ENCODE data around the gene LDB3.
A peak's percentile ranks its signal among the peaks of the same experiment; 100 is the strongest.

Gene LDB3

DNA sequence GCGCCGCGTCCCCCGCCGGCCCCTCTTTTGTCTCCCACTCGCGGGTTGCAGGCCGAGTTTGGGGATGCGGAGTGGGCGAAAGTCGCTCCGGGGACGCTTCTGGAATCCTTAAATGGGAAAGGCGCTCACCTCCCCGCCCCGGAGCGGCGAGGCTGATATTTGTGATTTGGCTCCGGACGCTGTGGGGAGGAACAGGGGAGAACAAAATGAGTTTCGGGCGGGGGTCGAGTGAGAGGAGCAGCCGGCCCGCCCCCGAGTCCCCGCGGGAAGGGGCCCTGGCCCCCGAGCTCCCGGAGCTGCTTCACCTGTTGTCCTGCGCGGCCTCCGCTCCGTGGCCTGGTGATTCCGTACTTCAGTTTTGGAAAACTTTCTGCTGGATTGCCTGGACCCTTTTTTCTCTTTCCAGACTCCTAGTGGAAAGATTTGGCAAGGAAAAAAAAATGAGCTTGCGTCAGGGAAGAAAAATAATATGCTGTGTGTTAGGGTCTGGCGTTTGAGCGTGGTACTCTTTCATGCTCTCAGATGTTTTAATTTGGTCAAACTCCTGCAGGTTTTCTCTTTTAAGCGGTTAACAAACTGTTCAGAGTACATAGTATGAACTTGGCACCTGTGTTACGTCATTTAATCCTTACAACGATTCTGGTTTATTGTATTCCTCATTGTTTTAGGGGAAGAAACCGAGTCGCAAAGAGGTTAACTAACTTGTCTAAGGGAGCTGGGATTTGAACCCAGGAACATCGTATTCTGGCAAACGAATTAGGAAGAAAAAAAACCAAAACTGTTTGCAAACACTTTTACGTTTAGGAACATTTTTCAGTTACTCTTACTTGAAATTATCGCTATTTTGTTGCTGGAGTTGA, 89.0 kb downstream of the LDB3 start:
- TF ChIP-seq, protein P1, sequence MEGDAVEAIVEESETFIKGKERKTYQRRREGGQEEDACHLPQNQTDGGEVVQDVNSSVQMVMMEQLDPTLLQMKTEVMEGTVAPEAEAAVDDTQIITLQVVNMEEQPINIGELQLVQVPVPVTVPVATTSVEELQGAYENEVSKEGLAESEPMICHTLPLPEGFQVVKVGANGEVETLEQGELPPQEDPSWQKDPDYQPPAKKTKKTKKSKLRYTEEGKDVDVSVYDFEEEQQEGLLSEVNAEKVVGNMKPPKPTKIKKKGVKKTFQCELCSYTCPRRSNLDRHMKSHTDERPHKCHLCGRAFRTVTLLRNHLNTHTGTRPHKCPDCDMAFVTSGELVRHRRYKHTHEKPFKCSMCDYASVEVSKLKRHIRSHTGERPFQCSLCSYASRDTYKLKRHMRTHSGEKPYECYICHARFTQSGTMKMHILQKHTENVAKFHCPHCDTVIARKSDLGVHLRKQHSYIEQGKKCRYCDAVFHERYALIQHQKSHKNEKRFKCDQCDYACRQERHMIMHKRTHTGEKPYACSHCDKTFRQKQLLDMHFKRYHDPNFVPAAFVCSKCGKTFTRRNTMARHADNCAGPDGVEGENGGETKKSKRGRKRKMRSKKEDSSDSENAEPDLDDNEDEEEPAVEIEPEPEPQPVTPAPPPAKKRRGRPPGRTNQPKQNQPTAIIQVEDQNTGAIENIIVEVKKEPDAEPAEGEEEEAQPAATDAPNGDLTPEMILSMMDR (IDR thresholded peaks at IDR 0.05; ENCODE audit: insufficient read depth, low read depth, low read length, missing control alignments) = peak; percentile 35
- H3K4me3 ChIP-seq (ENCODE audit: low read length) = peak overlapping the region; percentile 74
- DNase-seq (ENCODE audit: low read depth) = peak; percentile 45

DNA sequence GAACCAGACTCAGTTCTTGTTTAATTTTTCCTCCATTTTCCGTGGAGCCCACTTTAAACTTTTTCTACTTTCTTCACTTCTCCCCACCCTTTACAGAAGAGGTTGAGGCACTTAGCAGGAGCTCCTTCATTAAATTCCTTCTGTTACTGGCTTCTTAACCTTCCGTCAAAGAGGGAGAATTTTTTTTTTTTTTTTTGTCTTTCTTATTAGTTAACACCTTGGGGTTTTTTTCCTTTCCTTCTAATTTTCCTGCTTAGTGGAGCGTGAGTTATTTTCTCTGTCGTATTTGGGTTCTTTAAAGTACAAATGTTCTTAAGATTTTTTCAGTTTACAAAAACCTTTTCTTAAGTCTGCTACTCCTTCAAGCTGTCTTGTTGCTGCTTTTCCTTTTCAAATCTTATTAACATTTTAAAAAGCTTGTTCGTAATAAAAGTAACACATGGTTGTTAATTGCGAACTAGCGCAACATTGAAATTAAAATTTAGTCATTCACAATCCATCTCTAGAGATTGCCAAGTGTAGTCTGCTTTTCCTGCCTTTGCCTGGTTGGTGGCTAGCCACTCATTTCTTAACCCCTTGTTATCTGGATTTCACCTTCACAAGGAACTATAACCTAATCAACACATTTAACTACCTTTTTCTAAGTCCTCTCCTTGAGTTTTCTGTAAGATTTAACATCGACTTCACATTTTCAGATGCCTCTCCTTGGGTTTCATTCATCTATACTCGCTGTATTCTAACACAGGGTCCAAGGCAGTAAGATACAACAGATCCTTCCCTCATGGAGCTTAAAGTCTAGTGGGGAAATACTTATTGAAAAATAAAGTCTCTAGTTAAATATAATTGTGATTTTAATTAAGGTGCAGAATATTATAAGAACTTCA, 90.1 kb downstream of the LDB3 start:
- peak; percentile 42 for DNase-seq (ENCODE audit: low read depth)
- TF ChIP-seq, protein P1 (IDR thresholded peaks at IDR 0.05; ENCODE audit: insufficient read depth, low read depth, low read length, missing control alignments) = no peak

DNA sequence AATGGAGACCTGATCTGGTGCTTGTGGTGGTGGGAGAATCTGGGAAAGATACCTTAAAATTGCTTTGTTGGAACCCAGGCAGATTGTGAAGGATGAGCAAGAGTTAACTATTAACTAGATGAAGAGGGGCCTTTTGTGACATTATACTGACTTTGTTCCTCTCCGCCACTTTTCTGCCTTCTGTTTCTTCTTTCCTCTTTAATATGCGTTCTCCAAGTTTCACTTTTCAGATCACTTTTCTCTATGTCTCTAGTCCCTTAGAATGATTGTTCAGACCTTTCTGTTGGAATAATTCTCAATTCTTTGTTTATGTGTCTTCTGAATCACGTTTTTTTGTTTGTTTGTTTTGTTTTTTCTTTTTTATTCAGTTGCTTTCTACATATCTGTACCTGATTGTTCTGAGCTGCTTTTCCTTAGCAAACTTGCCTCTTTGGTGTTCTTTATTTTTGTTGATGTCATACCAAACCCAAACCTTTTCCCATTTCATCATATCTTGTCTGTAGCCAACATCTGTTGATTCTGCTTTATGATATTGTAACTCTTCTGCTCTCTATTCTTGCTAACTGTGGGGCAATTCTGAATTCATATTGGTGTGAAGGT, 90.9 kb downstream of the LDB3 start:
- DNase-seq (ENCODE audit: low read depth) = no peak
- H3K4me3 ChIP-seq (ENCODE audit: low read length) = peak overlapping the region; percentile 1
- TF ChIP-seq, protein P1 (IDR thresholded peaks at IDR 0.05; ENCODE audit: insufficient read depth, low read depth, low read length, missing control alignments) = no peak

More for the DNA sequence above, 90.1 kb downstream of the LDB3 start:
- peak overlapping the region; percentile 74 for H3K4me3 ChIP-seq (ENCODE audit: low read length)

DNA sequence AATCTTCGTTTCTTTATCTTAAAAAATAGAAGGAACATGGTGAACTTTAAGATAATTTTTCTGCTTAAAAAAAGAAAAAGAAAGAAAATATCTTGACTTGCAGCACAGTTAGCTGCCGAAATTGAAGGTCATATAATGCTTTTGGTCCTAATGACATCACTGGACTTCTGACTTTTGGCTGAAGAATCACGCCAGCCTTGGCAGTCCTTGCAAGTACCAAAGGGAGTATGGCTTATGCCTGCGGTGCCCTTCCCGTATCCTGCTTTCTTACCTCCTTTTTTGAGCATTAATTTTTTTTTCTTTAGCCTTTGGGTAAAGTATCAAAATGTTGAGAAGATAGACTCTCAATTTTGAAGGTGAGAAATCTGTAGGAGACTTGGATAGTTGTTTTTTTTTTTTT, 95.1 kb downstream of the LDB3 start:
- TF ChIP-seq, protein P1 (IDR thresholded peaks at IDR 0.05; ENCODE audit: insufficient read depth, low read depth, low read length, missing control alignments) = no peak
- H3K4me3 ChIP-seq (ENCODE audit: low read length) = no peak overlapping the region
- DNase-seq (ENCODE audit: low read depth) = no peak

DNA sequence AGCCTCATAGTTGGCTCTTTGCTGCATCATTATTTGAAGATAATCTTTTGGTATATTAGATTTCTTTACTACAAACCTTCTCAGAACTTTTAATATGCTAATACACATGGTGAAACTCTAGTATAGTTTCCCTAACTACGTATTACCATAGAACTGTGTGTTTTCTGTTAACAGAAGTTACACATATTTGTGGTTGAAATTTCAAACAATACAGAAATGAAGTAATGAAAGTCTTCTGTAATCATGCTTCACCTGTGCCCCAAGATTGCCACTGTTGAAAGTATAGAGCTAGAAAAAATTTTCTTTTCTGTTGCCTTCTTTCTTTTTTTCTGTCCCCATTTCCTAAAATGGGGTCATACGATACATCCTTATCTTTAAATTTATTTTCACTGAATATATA, 97.2 kb downstream of the LDB3 start:
- TF ChIP-seq, protein P1 (IDR thresholded peaks at IDR 0.05; ENCODE audit: insufficient read depth, low read depth, low read length, missing control alignments) = no peak
- no peak for DNase-seq (ENCODE audit: low read depth)
- H3K4me3 ChIP-seq (ENCODE audit: low read length) = no peak overlapping the region

DNA sequence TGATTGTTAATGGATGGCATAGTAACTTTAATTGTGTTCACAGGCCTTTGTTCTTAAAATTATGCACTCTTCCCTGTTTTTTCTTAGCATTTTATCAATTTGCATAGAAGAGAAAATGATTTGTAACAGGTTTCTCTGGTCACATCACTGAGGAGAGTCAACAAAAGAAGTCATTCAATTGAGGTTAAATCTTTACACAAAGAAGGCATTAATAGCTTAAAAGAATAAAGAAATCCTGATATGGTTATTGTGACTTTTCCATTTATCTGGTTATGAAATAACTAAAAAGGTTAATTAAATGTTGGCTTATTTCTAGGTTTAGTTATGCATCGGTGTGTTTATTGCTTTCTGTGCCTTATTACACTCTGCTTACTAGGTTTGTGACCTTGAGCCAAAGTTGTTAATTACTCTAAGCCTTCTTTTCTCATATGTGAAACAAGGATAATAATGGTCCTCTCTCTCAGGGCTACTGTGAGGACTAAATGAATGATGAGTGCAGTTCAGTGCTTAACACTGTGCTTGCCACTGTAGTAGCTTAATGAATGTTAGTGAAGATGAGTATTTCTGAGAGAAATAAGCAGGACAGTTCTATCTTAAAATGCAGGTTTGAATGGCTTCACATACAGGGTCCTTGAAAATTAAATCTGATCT, 100.2 kb downstream of the LDB3 start:
- TF ChIP-seq, protein P1 (IDR thresholded peaks at IDR 0.05; ENCODE audit: insufficient read depth, low read depth, low read length, missing control alignments) = no peak
- DNase-seq (ENCODE audit: low read depth) = no peak

More for the DNA sequence above, 100.2 kb downstream of the LDB3 start:
- H3K4me3 ChIP-seq (ENCODE audit: low read length) = no peak overlapping the region
